Central memory CD8-positive, alpha-beta T cell (primary cell): ENCODE data around the gene PLXNA4.
A peak's percentile ranks its signal among the peaks of the same experiment; 100 is the strongest.

Experiments used
- ATAC-seq: fragments of 150-1000 bp; cut with Tn5 transposase; replicated peaks from 2 replicates; pipeline ENCODE4 v1.10.0; 2022; ENCODE audit warnings: mild to moderate bottlenecking, moderate FRiP score, moderate number of reproducible peaks; ENCODE audit not compliant: poor library complexity, severe bottlenecking; ENCODE audit errors: extremely low read depth
- DNase-seq, 2 donors: peaks; one replicate each; pipeline ENCODE4 v3.0.0; 2021; ENCODE audit warnings: low spot score in 2 of 2
- H3K27ac Mint-ChIP-seq: one replicate; pipeline ENCODE4 v1.8.0; 2022; ENCODE audit warnings: low read depth, mild to moderate bottlenecking, moderate library complexity, mixed read lengths
- H3K27me3 Mint-ChIP-seq: one replicate; pipeline ENCODE4 v1.8.0; 2022; ENCODE audit warnings: mixed read lengths
- H3K36me3 Mint-ChIP-seq: one replicate; pipeline ENCODE4 v1.8.0; 2022; ENCODE audit warnings: mild to moderate bottlenecking, moderate library complexity, mixed read lengths; ENCODE audit not compliant: insufficient read depth
- H3K4me1 Mint-ChIP-seq: one replicate; pipeline ENCODE4 v1.8.0; 2022; ENCODE audit warnings: mixed read lengths
- H3K4me3 Mint-ChIP-seq: one replicate; pipeline ENCODE4 v1.8.0; 2022; ENCODE audit warnings: mild to moderate bottlenecking, moderate library complexity, mixed read lengths
- H3K9me3 Mint-ChIP-seq: one replicate; pipeline ENCODE4 v1.8.0; 2022; ENCODE audit warnings: mixed read lengths

PLXNA4 gene

GRCh38 chr7:132581431-132581830 lies 5.2 kb upstream of the PLXNA4 start:
- peaks cover 7% of the 10 kb centered on the region for H3K4me1 Mint-ChIP-seq
- ATAC-seq (no peak), DNase-seq (no peak)
- no peaks in the 10 kb centered on the region for H3K9me3 Mint-ChIP-seq
- no peak overlapping the region for H3K27ac Mint-ChIP-seq
- H3K4me3 Mint-ChIP-seq: no peak overlapping the region
- H3K36me3 Mint-ChIP-seq: peaks cover under 1% of the 10 kb centered on the region
- peaks cover 60% of the 10 kb centered on the region for H3K27me3 Mint-ChIP-seq

DNA sequence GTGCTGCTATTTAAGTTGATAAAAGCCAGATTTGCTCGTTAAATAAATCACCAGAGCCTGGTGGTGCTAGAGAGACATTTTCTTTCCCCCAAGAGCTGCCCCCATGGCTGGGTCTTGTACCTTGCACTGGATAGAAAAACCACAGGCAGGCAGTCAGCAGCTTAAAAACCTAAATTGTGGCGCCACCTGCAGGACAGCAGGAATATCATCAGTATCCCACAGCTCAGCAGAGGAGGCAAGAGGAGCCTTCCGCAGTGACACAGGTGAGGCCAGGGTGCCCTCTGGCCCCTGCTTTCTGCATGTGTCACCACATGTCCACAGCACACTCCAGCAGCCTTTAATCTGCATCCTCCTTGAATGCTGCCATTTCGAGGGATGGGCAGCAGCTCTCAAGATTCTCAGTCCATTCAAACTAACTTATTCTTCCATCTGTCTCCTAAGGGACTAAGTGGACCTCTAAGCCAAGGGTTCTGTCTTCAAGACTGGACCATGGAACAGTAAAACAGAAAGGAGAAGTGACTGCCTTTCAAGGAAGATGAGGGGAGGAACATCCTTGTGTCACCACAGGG lies 4.5 kb upstream of the PLXNA4 start:
- ATAC-seq (peak; percentile 60), DNase-seq (peak; percentile 54 to 59)
- Mint-ChIP-seq H3K27ac (no peak overlapping the region), H3K4me3 (no peak overlapping the region), H3K4me1 (peaks cover 10% of the 10 kb centered on the region), H3K9me3 (no peaks in the 10 kb centered on the region), H3K36me3 (peaks cover 1% of the 10 kb centered on the region), H3K27me3 (peaks cover 65% of the 10 kb centered on the region)

- ATAC-seq: no peak
- H3K4me1 Mint-ChIP-seq: peaks cover 15% of the 10 kb centered on the region
- H3K27me3 Mint-ChIP-seq: peaks cover 70% of the 10 kb centered on the region
- H3K27ac Mint-ChIP-seq: no peak overlapping the region
- peaks cover 1% of the 10 kb centered on the region for H3K36me3 Mint-ChIP-seq
- H3K4me3 Mint-ChIP-seq: no peak overlapping the region
- no peaks in the 10 kb centered on the region for H3K9me3 Mint-ChIP-seq
- no peak for DNase-seq
Observed at GRCh38 chr7:132580277-132580676, 4.0 kb upstream of the PLXNA4 start.

DNA sequence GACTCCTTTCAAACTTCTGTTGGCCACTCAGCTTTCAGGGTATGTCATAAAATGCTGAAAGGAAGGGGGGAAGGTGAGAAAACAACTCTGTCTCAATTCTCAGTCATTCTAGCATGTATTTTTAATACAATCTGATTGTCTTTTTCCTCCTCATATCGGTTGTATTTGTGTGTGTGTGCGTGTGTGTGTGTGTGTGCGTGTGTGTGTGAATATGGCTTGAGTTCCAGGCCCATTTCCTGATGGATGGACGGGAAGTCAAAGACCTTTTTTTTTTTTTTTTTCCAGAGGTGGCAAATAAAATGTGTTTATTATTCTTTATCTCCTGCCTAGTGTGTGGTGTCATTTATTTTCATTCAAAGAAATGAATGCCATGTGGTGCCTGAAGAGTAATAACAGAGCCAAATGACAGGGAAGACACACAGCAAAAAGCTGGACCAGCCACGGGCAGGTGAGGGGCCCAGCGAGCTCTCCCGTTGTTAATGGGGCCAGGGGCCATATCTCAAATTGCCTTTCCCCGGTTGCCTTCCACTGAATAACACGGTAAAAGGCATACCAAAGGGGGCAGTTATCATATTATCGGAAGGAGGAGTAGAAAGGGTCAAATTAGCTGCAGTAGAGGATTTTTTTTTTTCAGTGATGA lies 3.1 kb upstream of the PLXNA4 start:
- H3K36me3 Mint-ChIP-seq: peaks cover 1% of the 10 kb centered on the region
- H3K9me3 Mint-ChIP-seq: no peaks in the 10 kb centered on the region
- H3K4me1 Mint-ChIP-seq: peaks cover 20% of the 10 kb centered on the region
- peaks cover 70% of the 10 kb centered on the region for H3K27me3 Mint-ChIP-seq
- H3K4me3 Mint-ChIP-seq: no peak overlapping the region
- no peak overlapping the region for H3K27ac Mint-ChIP-seq
- ATAC-seq (no peak), DNase-seq (no peak)

DNA sequence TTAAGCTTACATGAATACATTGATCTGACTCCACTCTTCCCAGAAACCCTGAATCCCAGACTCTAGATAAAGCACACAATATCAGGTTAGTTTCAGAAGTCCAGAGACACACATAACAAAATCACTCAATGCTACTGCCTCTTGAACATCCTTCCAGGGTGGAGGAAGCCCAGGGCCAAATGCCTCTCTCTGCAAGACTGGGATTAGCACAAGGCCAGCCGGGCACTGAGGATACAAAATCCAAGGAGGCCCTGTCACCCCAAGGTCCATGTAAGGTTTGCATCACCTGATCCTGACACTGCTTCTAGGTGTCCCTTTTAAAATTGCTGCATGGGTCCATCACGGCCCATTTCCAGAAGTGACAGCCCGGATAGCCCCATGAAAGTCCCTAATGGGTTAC lies 2.6 kb upstream of the PLXNA4 start:
- Mint-ChIP-seq H3K4me3 (no peak overlapping the region), H3K4me1 (peaks cover 20% of the 10 kb centered on the region), H3K36me3 (peaks cover 1% of the 10 kb centered on the region), H3K27me3 (peaks cover 75% of the 10 kb centered on the region), H3K27ac (no peak overlapping the region), H3K9me3 (no peaks in the 10 kb centered on the region)
- DNase-seq: no peak
- ATAC-seq: no peak

GRCh38 chr7:132578050-132578370 lies 1.7 kb upstream of the PLXNA4 start:
- DNase-seq: no peak
- H3K4me3 Mint-ChIP-seq: peak overlapping the region; percentile 54
- H3K36me3 Mint-ChIP-seq: peaks cover 1% of the 10 kb centered on the region
- H3K4me1 Mint-ChIP-seq: peaks cover 27% of the 10 kb centered on the region
- peaks cover 79% of the 10 kb centered on the region for H3K27me3 Mint-ChIP-seq
- ATAC-seq: no peak
- H3K9me3 Mint-ChIP-seq: no peaks in the 10 kb centered on the region
- no peak overlapping the region for H3K27ac Mint-ChIP-seq

- Mint-ChIP-seq H3K4me3 (peak overlapping the region; percentile 54), H3K9me3 (no peaks in the 10 kb centered on the region), H3K27me3 (peaks cover 79% of the 10 kb centered on the region), H3K4me1 (peaks cover 27% of the 10 kb centered on the region), H3K27ac (no peak overlapping the region), H3K36me3 (peaks cover 1% of the 10 kb centered on the region)
- DNase-seq: no peak
- ATAC-seq: no peak
Observed at GRCh38 chr7:132577206-132578049, 1.2 kb upstream of the PLXNA4 start.

- Mint-ChIP-seq H3K4me1 (peaks cover 27% of the 10 kb centered on the region), H3K4me3 (peak overlapping the region; percentile 67), H3K27me3 (peaks cover 79% of the 10 kb centered on the region), H3K9me3 (no peaks in the 10 kb centered on the region), H3K27ac (no peak overlapping the region), H3K36me3 (peaks cover 1% of the 10 kb centered on the region)
- ATAC-seq: no peak
- no peak for DNase-seq
Observed at GRCh38 chr7:132576721-132577085, 433 bp upstream of the PLXNA4 start.

DNA sequence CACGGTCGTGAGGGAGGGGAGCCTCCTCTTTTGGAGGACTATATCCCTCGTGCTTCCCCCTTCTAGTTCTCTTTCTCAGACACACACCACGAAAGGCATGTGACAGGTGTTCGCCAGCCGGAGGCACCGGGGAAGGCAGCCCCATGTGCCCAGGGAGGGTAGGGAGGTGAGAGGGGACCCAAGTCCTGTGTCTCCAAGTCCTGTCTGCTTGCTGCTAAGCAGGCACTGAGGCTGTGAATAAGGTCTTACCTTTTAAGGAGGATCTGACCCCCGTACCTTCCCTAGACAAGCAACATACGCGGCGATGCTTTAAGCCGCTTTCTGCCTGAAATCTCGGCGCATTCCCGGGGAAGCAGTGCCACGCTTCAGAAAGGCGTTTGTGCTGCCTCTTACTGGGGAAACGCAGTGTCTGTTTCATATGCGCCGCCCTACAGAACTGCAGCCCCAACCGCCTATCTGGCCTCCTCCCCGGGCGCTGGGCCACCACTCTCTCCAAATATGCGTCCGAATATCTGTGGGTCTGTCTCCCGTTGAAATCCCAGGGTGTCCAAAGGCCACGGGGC lies 770 bp downstream of the PLXNA4 start:
- no peak for DNase-seq
- H3K4me1 Mint-ChIP-seq: peaks cover 27% of the 10 kb centered on the region
- peaks cover 1% of the 10 kb centered on the region for H3K36me3 Mint-ChIP-seq
- no peak overlapping the region for H3K27ac Mint-ChIP-seq
- H3K27me3 Mint-ChIP-seq: peaks cover 85% of the 10 kb centered on the region
- no peaks in the 10 kb centered on the region for H3K9me3 Mint-ChIP-seq
- ATAC-seq: no peak
- peak overlapping the region; percentile 67 for H3K4me3 Mint-ChIP-seq

DNA sequence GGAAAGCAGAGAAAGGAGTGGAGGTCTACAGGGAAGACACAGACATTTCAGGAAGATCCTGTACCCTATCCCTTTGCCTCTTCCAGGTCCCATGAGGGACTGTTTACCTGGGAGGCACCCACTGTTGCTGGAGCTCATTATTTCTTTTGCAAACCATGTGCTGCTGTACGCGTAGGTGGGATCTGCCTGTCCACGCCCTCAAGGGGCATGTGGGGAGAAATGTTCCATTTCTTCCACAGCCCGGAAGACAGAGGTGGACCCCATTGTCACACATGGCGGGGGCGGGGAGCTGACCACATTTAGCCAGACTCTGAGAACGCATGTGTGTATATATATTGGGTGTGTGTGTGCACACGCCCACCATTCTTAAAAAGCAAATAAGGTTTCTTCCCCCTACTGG lies 2.0 kb downstream of the PLXNA4 start:
- Mint-ChIP-seq H3K27me3 (peaks cover 88% of the 10 kb centered on the region), H3K4me1 (peaks cover 27% of the 10 kb centered on the region), H3K4me3 (no peak overlapping the region), H3K36me3 (peaks cover 1% of the 10 kb centered on the region), H3K27ac (no peak overlapping the region), H3K9me3 (no peaks in the 10 kb centered on the region)
- no peak for DNase-seq
- no peak for ATAC-seq

GRCh38 chr7:132573251-132573955 lies 2.9 kb downstream of the PLXNA4 start:
- peaks cover 88% of the 10 kb centered on the region for H3K27me3 Mint-ChIP-seq
- H3K27ac Mint-ChIP-seq: no peak overlapping the region
- no peak for DNase-seq
- H3K9me3 Mint-ChIP-seq: no peaks in the 10 kb centered on the region
- H3K4me3 Mint-ChIP-seq: no peak overlapping the region
- H3K36me3 Mint-ChIP-seq: peaks cover 1% of the 10 kb centered on the region
- H3K4me1 Mint-ChIP-seq: peaks cover 27% of the 10 kb centered on the region
- no peak for ATAC-seq

- Mint-ChIP-seq H3K27ac (no peak overlapping the region), H3K36me3 (peaks cover 1% of the 10 kb centered on the region), H3K9me3 (no peaks in the 10 kb centered on the region), H3K27me3 (peaks cover 88% of the 10 kb centered on the region), H3K4me1 (peaks cover 21% of the 10 kb centered on the region), H3K4me3 (no peak overlapping the region)
- DNase-seq (no peak), ATAC-seq (no peak)
Observed at GRCh38 chr7:132572526-132572925, 3.7 kb downstream of the PLXNA4 start.
